ENCODE results near the gene RNF157. TPM values are rescaled to one million over a fixed set of nuclear protein-coding genes. Genes with fewer than 3 reads are reported as not detected.

Gene RNF157
- total and polyA plus RNA-seq, 3 experiments from 2014 or later, result 10.7 to 13.9 (median 13.9) TPM

- H3K4me1 ChIP-seq (ENCODE audit: insufficient read depth, low read length), result peaks cover 65% of the 10 kb centered on the region
- Mint-ChIP-seq H3K36me3 (peaks cover 0 to 21% (median 5%) of the 10 kb centered on the region in 3 donors), H3K27me3 (no peaks in the 10 kb centered on the region), H3K4me1 (peaks cover 45 to 70% (median 46%) of the 10 kb centered on the region in 3 donors), H3K9me3 (no peaks in the 10 kb centered on the region), H3K27ac (peak overlapping the region; percentile 92 to 98 (median 94)), H3K4me3 (peak overlapping the region; percentile 71 to 91 (median 82))
- peak overlapping the region; percentile 67 for H3K27ac ChIP-seq (ENCODE audit: low read depth, low read length)
- H3K4me3 ChIP-seq (ENCODE audit: low read length), result peak overlapping the region; percentile 59
- peaks cover 16% of the 10 kb centered on the region for H3K36me3 ChIP-seq (ENCODE audit: insufficient read depth, low read length)
- DNase-seq, result peak in 3 of 5 donors; percentile 31 to 56 (median 55)
- ChIA-PET POLR2A (interaction anchor here (0.6 to 4.3 kb wide), 13 partner anchors 10 to 152 kb away, joined by 3 to 38 read pairs (median 4); partner anchors contain the start of genes FOXJ1, RNF157 and UBALD2), CTCF (interaction anchor here (2.0 to 7.3 kb wide), 6 partner anchors 7 to 151 kb away, joined by 4 to 50 read pairs (median 28); no protein-coding TSS in a partner anchor)
- H3K27me3 ChIP-seq (ENCODE audit: insufficient read depth, low read length, poor library complexity, severe bottlenecking), result no peaks in the 10 kb centered on the region
- H3K9me3 ChIP-seq (ENCODE audit: low read length), result no peaks in the 10 kb centered on the region
Observed at GRCh38 chr17:76272541-76273444, 32.5 kb upstream of the RNF157 start.

DNA sequence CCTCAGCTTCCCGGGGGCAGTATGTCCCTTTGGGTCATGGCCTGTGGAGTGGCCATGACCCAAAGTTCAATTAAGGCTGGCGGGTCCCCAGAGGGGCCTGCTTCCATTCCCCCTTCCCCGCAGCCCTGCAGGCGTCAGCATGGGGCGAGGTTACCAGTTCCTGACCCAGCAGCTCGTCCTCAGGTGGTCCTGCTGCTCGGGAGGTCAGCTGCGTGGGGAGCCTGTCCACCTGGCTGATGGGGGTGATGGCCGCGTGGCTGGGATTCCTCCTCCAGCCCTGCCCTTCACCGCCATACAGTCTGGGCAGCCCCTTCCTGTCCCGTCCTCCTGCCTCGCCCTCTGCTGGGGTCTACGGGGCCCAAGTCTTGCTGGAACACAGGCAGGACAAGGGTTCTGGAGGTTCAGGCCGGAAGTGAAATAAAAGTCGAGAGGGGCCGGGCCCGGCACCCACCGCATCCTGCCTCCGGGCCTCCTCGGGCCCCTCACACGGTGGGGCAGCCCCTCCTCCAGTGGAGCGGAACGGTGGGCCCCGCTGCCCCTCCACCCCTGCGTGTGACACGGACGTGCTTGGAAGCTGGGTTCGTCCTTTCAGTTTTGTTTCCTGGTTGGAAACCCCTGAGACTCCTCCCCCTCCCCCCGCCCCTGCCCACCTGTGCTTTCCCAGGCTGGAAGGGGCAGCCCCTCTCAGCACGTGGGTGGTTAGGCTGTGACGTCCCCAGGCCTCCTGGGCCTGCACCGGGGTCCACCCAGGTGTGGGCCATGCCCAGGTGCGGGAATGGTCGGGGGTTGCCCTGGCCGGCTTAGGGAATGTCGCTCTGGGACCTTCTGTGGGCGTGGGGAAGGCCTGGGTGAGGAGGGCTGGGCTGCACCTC is 31.6 kb upstream of the RNF157 start:
- DNase-seq, result peak; percentile 44 to 82 (median 71)
- Mint-ChIP-seq H3K4me1 (peaks cover 54 to 79% (median 54%) of the 10 kb centered on the region in 3 donors), H3K36me3 (peaks cover 0 to 28% (median 6%) of the 10 kb centered on the region in 3 donors), H3K27ac (peak overlapping the region; percentile 92 to 98 (median 95)), H3K4me3 (peak overlapping the region; percentile 71 to 91 (median 82)), H3K27me3 (no peaks in the 10 kb centered on the region), H3K9me3 (no peaks in the 10 kb centered on the region)
- Histone ChIP-seq H3K27ac (ENCODE audit: low read depth, low read length) (peak overlapping the region; percentile 67), H3K4me1 (ENCODE audit: insufficient read depth, low read length) (peaks cover 74% of the 10 kb centered on the region), H3K9me3 (ENCODE audit: low read length) (no peaks in the 10 kb centered on the region), H3K4me3 (ENCODE audit: low read length) (peak overlapping the region; percentile 59), H3K27me3 (ENCODE audit: insufficient read depth, low read length, poor library complexity, severe bottlenecking) (no peaks in the 10 kb centered on the region), H3K36me3 (ENCODE audit: insufficient read depth, low read length) (peaks cover 19% of the 10 kb centered on the region)
- ChIA-PET CTCF (interaction anchor here (1.0 to 7.3 kb wide), 8 partner anchors 8 to 150 kb away, joined by 4 to 50 read pairs (median 8); no protein-coding TSS in a partner anchor), POLR2A (interaction anchor here (0.6 to 4.3 kb wide), 16 partner anchors 9 to 151 kb away, joined by 3 to 38 read pairs (median 4); partner anchors contain the start of genes FOXJ1 and UBALD2)

DNA sequence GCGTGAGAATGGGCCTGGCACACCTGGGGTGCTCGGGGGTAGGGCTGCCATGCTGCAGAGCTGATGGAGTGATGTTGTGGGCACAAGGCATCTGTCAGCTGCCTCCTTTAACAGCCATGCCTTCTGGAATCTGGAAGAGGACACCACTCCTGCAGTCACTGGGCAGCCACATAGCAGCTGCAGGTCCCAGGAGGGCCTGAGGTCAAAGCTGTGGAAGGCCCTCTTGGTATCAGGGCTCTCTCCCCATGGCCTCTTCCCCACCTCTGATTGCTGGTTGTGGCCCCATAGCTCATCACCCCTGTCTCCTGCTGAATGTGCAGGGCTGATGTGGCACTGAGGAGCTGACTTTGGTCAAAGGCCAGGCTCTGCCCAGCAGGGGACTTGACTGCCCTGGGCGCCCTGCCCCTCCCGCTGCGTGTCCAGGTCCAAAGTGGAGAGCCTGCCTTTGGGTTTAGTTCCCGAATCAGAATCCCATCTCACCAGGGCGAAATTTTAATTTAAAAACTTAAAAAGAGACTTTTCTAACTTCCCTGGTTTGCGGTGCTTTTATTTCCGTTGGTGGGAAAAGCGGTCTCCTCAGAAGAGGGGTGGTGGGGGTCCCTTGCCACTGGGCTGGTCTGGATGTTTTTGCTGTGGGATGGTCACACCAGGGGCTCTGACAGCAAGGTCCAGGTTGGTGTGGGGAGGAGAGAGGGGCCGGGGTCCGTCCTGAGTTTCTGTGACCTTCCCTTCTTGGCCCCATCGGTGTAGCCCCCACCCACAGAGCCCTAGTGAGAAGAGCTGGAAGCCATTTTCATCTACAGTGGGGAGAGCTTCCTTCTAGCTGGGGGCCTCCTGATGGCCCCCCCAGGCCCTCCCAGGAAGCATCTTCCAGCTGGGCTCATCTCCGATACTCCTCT is 30.7 kb upstream of the RNF157 start:
- Histone ChIP-seq H3K9me3 (ENCODE audit: low read length) (no peaks in the 10 kb centered on the region), H3K27me3 (ENCODE audit: insufficient read depth, low read length, poor library complexity, severe bottlenecking) (no peaks in the 10 kb centered on the region), H3K4me3 (ENCODE audit: low read length) (peak overlapping the region; percentile 59), H3K27ac (ENCODE audit: low read depth, low read length) (peak overlapping the region; percentile 67), H3K36me3 (ENCODE audit: insufficient read depth, low read length) (peaks cover 26% of the 10 kb centered on the region), H3K4me1 (ENCODE audit: insufficient read depth, low read length) (peaks cover 80% of the 10 kb centered on the region)
- H3K4me1 Mint-ChIP-seq, result peaks cover 54 to 84% (median 57%) of the 10 kb centered on the region in 3 donors
- H3K9me3 Mint-ChIP-seq, result no peaks in the 10 kb centered on the region
- H3K27ac Mint-ChIP-seq, result peak overlapping the region; percentile 83 to 98 (median 94)
- ChIA-PET CTCF (interaction anchor here (1.0 to 7.3 kb wide), 10 partner anchors 7 to 149 kb away, joined by 3 to 50 read pairs (median 6); no protein-coding TSS in a partner anchor), POLR2A (interaction anchor here (0.6 to 4.3 kb wide), 13 partner anchors 8 to 125 kb away, joined by 3 to 38 read pairs (median 4); partner anchors contain the start of gene UBALD2)
- peaks cover 0 to 32% (median 6%) of the 10 kb centered on the region in 3 donors for H3K36me3 Mint-ChIP-seq
- no peaks in the 10 kb centered on the region for H3K27me3 Mint-ChIP-seq
- DNase-seq, result peak in 2 of 5 donors; percentile 49 to 57
- peak overlapping the region; percentile 57 to 91 (median 80) for H3K4me3 Mint-ChIP-seq

- Mint-ChIP-seq H3K9me3 (no peaks in the 10 kb centered on the region), H3K27ac (peak overlapping the region in 7 of 8 donors; percentile 83 to 98 (median 96)), H3K36me3 (peaks cover 0 to 35% (median 6%) of the 10 kb centered on the region in 3 donors), H3K27me3 (no peaks in the 10 kb centered on the region), H3K4me3 (peak overlapping the region; percentile 45 to 92 (median 88)), H3K4me1 (peaks cover 54 to 83% (median 57%) of the 10 kb centered on the region in 3 donors)
- H3K27me3 ChIP-seq (ENCODE audit: insufficient read depth, low read length, poor library complexity, severe bottlenecking), result no peaks in the 10 kb centered on the region
- H3K36me3 ChIP-seq (ENCODE audit: insufficient read depth, low read length), result peaks cover 26% of the 10 kb centered on the region
- no peak overlapping the region for H3K4me3 ChIP-seq (ENCODE audit: low read length)
- CTCF ChIA-PET, result interaction anchor here (1.1 to 7.3 kb wide), 7 partner anchors 10 to 148 kb away, joined by 3 to 50 read pairs (median 10); no protein-coding TSS in a partner anchor
- H3K4me1 ChIP-seq (ENCODE audit: insufficient read depth, low read length), result peaks cover 80% of the 10 kb centered on the region
- peak in 2 of 5 donors; percentile 40 to 64 for DNase-seq
- no peaks in the 10 kb centered on the region for H3K9me3 ChIP-seq (ENCODE audit: low read length)
- POLR2A ChIA-PET, result interaction anchor here (0.8 to 6.4 kb wide), 6 partner anchors 10 to 124 kb away, joined by 4 to 28 read pairs (median 4); no protein-coding TSS in a partner anchor
- H3K27ac ChIP-seq (ENCODE audit: low read depth, low read length), result peak overlapping the region; percentile 79
Observed at GRCh38 chr17:76270127-76270592, 29.9 kb upstream of the RNF157 start.

DNA sequence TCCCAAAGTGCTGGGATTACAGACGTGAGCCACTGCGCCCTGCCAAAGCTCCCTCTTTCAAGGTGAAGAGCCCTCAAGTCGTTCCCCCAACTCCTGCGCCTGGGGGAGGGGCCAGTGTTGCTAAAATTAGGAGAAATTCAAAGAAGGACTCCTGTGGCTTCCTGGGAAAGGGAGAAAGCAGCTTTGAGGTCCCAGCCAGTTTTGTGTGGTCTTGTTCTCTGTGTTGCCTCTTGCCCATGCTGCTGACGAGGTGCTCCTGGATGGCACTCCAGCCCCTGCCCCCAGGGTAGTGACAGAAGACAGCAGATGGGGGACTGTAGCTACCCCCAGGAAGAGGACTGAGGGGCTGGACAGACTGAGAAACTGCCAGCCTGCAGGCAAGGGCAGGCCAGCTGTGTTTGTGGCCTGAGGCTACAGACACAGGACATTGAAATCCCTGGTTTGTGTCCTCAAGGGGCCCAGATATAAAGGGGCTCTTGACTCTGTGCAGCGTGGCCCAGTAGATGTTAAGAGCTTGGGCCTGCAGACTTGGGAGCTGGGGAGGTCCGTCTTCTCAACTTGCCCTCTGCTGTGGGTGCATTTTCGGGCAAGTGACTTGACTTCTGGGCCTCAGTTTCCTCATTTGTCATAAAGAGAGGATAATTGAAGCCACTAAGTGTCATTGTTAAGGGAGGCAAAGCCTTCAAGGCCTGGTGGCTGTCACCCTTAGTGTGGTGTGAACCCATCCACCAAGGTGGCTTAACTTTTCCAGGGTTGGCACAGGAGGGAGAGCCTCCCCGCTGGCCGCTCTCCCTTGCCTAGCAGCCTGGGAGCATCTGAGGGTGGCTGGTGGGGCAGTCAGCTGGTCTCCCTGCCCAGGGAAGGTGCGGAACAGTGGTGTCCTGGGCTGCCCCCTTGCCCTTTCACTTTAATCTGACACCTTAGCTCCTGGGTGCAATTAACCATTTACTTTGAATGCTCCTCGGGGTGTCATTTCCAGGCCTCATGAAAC is 29.0 kb upstream of the RNF157 start:
- peak overlapping the region; percentile 87 to 92 (median 90) for H3K4me3 Mint-ChIP-seq
- ChIA-PET POLR2A (interaction anchor here (0.5 to 6.4 kb wide), 13 partner anchors 11 to 580 kb away, joined by 3 to 28 read pairs (median 5); partner anchors contain the start of genes FOXJ1 and RNF157), CTCF (interaction anchor here (0.8 to 7.3 kb wide), 7 partner anchors 10 to 147 kb away, joined by 3 to 50 read pairs (median 10); no protein-coding TSS in a partner anchor)
- no peaks in the 10 kb centered on the region for H3K27me3 Mint-ChIP-seq
- H3K9me3 Mint-ChIP-seq, result no peaks in the 10 kb centered on the region
- peaks cover 57 to 79% (median 59%) of the 10 kb centered on the region in 3 donors for H3K4me1 Mint-ChIP-seq
- peak overlapping the region; percentile 79 for H3K27ac ChIP-seq (ENCODE audit: low read depth, low read length)
- H3K27me3 ChIP-seq (ENCODE audit: insufficient read depth, low read length, poor library complexity, severe bottlenecking), result no peaks in the 10 kb centered on the region
- H3K4me1 ChIP-seq (ENCODE audit: insufficient read depth, low read length), result peaks cover 79% of the 10 kb centered on the region
- peak overlapping the region; percentile 83 to 100 (median 97) for H3K27ac Mint-ChIP-seq
- H3K9me3 ChIP-seq (ENCODE audit: low read length), result no peaks in the 10 kb centered on the region
- peak overlapping the region; percentile 35 for H3K4me3 ChIP-seq (ENCODE audit: low read length)
- peaks cover 0 to 35% (median 6%) of the 10 kb centered on the region in 3 donors for H3K36me3 Mint-ChIP-seq
- peak in 1 of 5 donors; percentile 26 for DNase-seq
- H3K36me3 ChIP-seq (ENCODE audit: insufficient read depth, low read length), result peaks cover 26% of the 10 kb centered on the region

All from CD8-positive, alpha-beta memory T cell (primary cell).